ENCODE measurements around the gene PEAK3. TPM values are rescaled to one million over a fixed set of nuclear protein-coding genes. Genes with fewer than 3 reads are reported as not detected.

Gene PEAK3
- total RNA-seq, 1 donor from 2014 or later: not detected

GRCh38 chr19:2228157-2229030 is 53.6 kb downstream of the PEAK3 start:
- no peak for DNase-seq (ENCODE audit: extremely low read depth, low read depth, low spot score)

DNA sequence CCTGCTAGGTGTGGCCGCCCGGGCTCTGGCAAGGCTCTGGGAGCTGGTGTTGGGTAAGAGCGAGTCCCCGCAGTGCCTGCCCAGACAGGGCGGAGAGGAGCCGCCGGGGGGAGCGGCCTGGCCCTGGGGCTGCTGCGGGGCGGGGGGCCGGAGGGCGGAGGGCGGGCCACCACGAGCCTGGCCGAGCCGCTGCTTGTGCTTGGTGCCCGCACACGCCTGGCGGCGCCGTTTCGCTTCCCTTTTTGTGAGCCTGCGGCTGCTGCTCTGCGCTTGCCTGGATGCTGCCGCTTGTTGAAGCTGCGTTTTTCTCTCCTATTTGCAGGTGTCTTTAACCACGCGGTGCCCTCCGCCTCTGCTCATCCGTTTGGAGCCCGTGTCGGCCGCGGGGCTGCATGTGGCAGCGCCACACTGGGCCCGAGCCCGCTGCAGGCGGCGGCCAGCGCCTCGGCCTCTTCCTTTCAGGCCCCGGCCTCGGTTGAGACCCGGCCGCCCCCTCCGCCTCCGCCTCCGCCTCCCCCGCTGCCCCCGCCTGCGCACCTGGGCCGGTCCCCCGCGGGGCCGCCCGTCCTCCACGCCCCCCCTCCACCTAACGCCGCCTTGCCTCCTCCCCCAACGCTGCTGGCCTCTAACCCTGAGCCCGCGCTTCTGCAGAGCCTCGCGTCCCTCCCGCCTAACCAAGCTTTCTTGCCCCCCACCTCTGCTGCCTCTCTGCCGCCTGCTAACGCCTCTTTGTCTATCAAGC is 54.4 kb downstream of the PEAK3 start:
- DNase-seq (ENCODE audit: extremely low read depth, low read depth, low spot score): no peak

DNA sequence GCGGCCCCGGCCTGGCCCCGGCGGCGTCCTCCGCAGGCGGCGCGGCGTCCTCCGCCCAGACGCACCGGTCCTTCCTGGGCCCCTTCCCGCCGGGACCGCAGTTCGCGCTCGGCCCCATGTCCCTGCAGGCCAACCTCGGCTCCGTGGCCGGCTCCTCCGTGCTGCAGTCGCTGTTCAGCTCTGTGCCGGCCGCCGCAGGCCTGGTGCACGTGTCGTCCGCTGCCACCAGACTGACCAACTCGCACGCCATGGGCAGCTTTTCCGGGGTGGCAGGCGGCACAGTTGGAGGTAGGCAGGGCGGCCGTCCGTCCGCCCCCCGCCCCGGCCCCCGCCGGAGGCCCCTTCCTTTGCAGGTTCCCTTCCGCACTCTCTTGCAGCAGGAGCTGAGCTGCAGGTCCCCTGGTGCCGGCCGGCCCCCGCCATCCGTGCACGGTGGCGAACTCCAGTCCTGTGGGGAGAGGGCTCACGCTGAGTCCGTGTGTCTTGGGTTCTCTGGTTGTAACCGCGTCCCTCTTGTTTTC is 55.1 kb downstream of the PEAK3 start:
- DNase-seq (ENCODE audit: extremely low read depth, low read depth, low spot score): no peak

- no peak for DNase-seq (ENCODE audit: extremely low read depth, low read depth, low spot score)
Measured at GRCh38 chr19:2226051-2226839, 55.7 kb downstream of the PEAK3 start.

DNA sequence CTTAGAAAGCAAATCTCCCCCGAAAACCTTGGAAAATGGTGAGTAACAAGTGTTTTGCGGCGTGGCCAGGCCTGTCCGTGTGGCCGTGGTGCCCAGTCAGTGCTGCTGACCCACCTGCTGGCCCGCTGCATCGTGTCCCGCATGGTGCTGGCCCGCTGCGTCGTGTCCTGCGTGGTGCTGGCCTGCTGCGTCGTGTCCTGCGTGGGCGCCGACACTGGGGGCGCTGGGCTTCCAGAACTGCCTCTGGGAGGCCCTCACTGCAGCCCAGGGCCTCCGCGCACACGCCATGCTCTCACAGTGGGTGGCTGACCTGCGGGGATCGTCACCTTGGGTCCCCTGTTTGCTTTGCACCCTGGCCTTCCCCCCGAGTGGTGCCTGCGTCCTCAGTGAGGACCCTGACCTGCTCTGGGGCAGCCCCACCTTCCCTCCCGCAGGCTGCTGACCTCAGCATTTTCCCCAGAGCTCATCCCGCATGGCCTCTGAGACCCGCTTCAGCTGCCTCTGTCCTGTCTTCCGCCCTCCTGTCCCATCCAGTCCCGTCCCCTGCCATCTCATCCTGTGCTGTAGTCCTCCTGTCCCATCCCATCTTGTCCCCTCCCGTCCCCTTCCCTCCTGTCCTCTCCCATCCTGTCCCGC is 56.4 kb downstream of the PEAK3 start:
- no peak for DNase-seq (ENCODE audit: extremely low read depth, low read depth, low spot score)

GRCh38 chr19:2224754-2225349 is 57.1 kb downstream of the PEAK3 start:
- DNase-seq (ENCODE audit: extremely low read depth, low read depth, low spot score): no peak

Other genes starting within 250 kb of the PEAK3 start
- gene MKNK2, start 230.9 kb downstream of the PEAK3 start, total RNA-seq: 113 TPM in 2 replicates
- 60.3 and 72.4 TPM in 2 replicates for gene MOB3A, start 185.8 kb downstream of the PEAK3 start, total RNA-seq
- gene IZUMO4, start 185.3 kb downstream of the PEAK3 start, total RNA-seq: 0.99 and 6.6 TPM in 2 replicates
- 128 and 195 TPM in 2 replicates for gene AP3D1, start 130.6 kb downstream of the PEAK3 start, total RNA-seq
- 10.9 and 25.5 TPM in 2 replicates for gene DOT1L, start 118.2 kb downstream of the PEAK3 start, total RNA-seq
- gene PLEKHJ1, start 45.8 kb downstream of the PEAK3 start, total RNA-seq: 68.1 and 69.8 TPM in 2 replicates
- gene SF3A2, start 45.4 kb downstream of the PEAK3 start, total RNA-seq: 45.9 and 90.2 TPM in 2 replicates
- 1.4 and 2.1 TPM in 2 replicates for gene AMH, start 32.9 kb downstream of the PEAK3 start, total RNA-seq
- gene JSRP1, start 25.8 kb downstream of the PEAK3 start, total RNA-seq: 0.23 and 0.48 TPM in 2 replicates
- not detected in 2 replicates for gene LINGO3, start 26.0 kb upstream of the PEAK3 start, total RNA-seq
- 128 and 231 TPM in 2 replicates for gene LSM7, start 46.4 kb upstream of the PEAK3 start, total RNA-seq
- 32.5 and 58.5 TPM in 2 replicates for gene SPPL2B, start 46.5 kb upstream of the PEAK3 start, total RNA-seq
- not detected in 2 replicates for gene TMPRSS9, start 78.1 kb upstream of the PEAK3 start, total RNA-seq
- gene TIMM13, start 145.4 kb upstream of the PEAK3 start, total RNA-seq: 47.1 and 52.1 TPM in 2 replicates
- 69.7 and 83.3 TPM in 2 replicates for gene LMNB2, start 174.8 kb upstream of the PEAK3 start, total RNA-seq
- 48.5 and 90.1 TPM in 2 replicates for gene GADD45B, start 194.0 kb upstream of the PEAK3 start, total RNA-seq